Fibroblast of upper back skin (primary cell): ENCODE data around the gene WDR46.

Experiments used
- DNase-seq: peaks from one replicate; pipeline ENCODE4 v3.0.0-alpha.2; 2013

WDR46 gene

GRCh38 chr6:33288921-33289783, at the start of gene WDR46, which contains the start of gene PFDN6:
Gene WDR46, minus strand, starts transcription at chr6:33289239. Its CDS starts 69 bp downstream, at chr6:33289170.
Gene PFDN6, plus strand, starts transcription at chr6:33289601. Its CDS starts 256 bp downstream, at chr6:33289857.
- DNase-seq, result peak; percentile 89

GRCh38 chr6:33336495-33336894, 47.5 kb upstream of the WDR46 start:
- no peak for DNase-seq

GRCh38 chr6:33335916-33336315, 46.9 kb upstream of the WDR46 start:
- no peak for DNase-seq

- DNase-seq, result no peak
These were observed 44.6 kb upstream of the WDR46 start for GRCh38 chr6:33333666-33334065.

GRCh38 chr6:33330736-33331135, 41.7 kb upstream of the WDR46 start:
- DNase-seq, result no peak

GRCh38 chr6:33329058-33329457, 40.0 kb upstream of the WDR46 start:
- DNase-seq, result no peak

GRCh38 chr6:33324125-33324524, 35.1 kb upstream of the WDR46 start:
- no peak for DNase-seq

- DNase-seq, result no peak
These were observed 34.5 kb upstream of the WDR46 start for GRCh38 chr6:33323623-33323948.

GRCh38 chr6:33321227-33321626, 32.2 kb upstream of the WDR46 start:
- no peak for DNase-seq

- peak; percentile 77 for DNase-seq
These were observed 31.5 kb upstream of the WDR46 start for GRCh38 chr6:33320315-33321181.

GRCh38 chr6:33319939-33320314, 30.9 kb upstream of the WDR46 start:
- no peak for DNase-seq

- no peak for DNase-seq
These were observed 29.5 kb upstream of the WDR46 start for GRCh38 chr6:33318426-33319073.

- DNase-seq, result peak; percentile 99
These were observed 28.8 kb upstream of the WDR46 start, which contains the start of gene ZBTB22 for GRCh38 chr6:33317669-33318425. Gene ZBTB22, minus strand, starts transcription at chr6:33317744. Its CDS starts 828 bp downstream, at chr6:33316916.

- no peak for DNase-seq
These were observed 28.3 kb upstream of the WDR46 start for GRCh38 chr6:33317419-33317668.

- DNase-seq, result no peak
These were observed 27.8 kb upstream of the WDR46 start for GRCh38 chr6:33316603-33317418.

GRCh38 chr6:33315793-33316602, 27.0 kb upstream of the WDR46 start:
- DNase-seq, result no peak

GRCh38 chr6:33314943-33315792, 26.1 kb upstream of the WDR46 start:
- DNase-seq, result no peak

- DNase-seq, result peak; percentile 60
These were observed 25.5 kb upstream of the WDR46 start for GRCh38 chr6:33314515-33314942.

GRCh38 chr6:33313709-33314514, 24.9 kb upstream of the WDR46 start, which contains the start of gene TAPBP:
Gene TAPBP, minus strand, starts transcription at chr6:33314078. Its CDS starts 37 bp downstream, at chr6:33314041.
- DNase-seq, result peak; percentile 50
